ENCODE data around the gene RGS10. TPM values are rescaled to one million over a fixed set of nuclear protein-coding genes. Genes with fewer than 3 reads are reported as not detected.

The RGS10 gene
- polyA plus RNA-seq, 3 donors = 57.1 to 87.2 (median 75.8) TPM

- no peak for DNase-seq
- Mint-ChIP-seq H3K36me3 (peaks cover 55 to 74% of the 10 kb centered on the region in 2 donors), H3K4me3 (no peak overlapping the region), H3K27me3 (ENCODE audit: low read depth in 3 of 3) (no peaks in the 10 kb centered on the region), H3K9me3 (peaks cover 0 to 1% (median 0%) of the 10 kb centered on the region in 7 donors), H3K27ac (no peak overlapping the region), H3K4me1 (no peaks in the 10 kb centered on the region)
- no peak for TF ChIP-seq CTCF (IDR thresholded peaks at IDR 0.05)
- H4K20me1 ChIP-seq (ENCODE audit: insufficient read depth, low read length) = peaks cover 2% of the 10 kb centered on the region
- 57% methylated on average over 5 of the region's 12 CpGs for WGBS (ENCODE audit: insufficient coverage)
- peaks cover 27 to 67% of the 10 kb centered on the region in 2 donors for H3K36me3 ChIP-seq (replicated peaks in 1 of 2; ENCODE audit: control insufficient read depth in 1 of 2, insufficient read depth in 2 of 2, low read length in 2 of 2)
- H3K4me2 ChIP-seq (replicated peaks; ENCODE audit: extremely low read depth, low read length, poor library complexity, severe bottlenecking) = no peak overlapping the region
- no peaks in the 10 kb centered on the region for H3K79me2 ChIP-seq (ENCODE audit: insufficient read depth, low read length)
- no peaks in the 10 kb centered on the region for H3K4me1 ChIP-seq (ENCODE audit: control insufficient read depth in 1 of 2, insufficient read depth in 2 of 2, low read length in 2 of 2)
- H3K4me3 ChIP-seq (replicated peaks in 1 of 3; ENCODE audit: low read depth in 2 of 3, low read length in 3 of 3) = no peak overlapping the region
- no peak overlapping the region for H3K27ac ChIP-seq (ENCODE audit: low read depth in 1 of 2, low read length in 2 of 2)
- no peaks in the 10 kb centered on the region for H3K27me3 ChIP-seq (ENCODE audit: control insufficient read depth in 2 of 2, insufficient read depth in 2 of 2, low read length in 2 of 2)
- H3K9ac ChIP-seq (ENCODE audit: insufficient read depth, low read length, poor library complexity, severe bottlenecking) = peak overlapping the region; percentile 27
- no peak overlapping the region for H2AFZ ChIP-seq (ENCODE audit: insufficient read depth, low read depth, low read length, poor library complexity, severe bottlenecking)
- H3K9me3 ChIP-seq (replicated peaks in 1 of 2; ENCODE audit: control insufficient read depth in 1 of 2, insufficient read depth in 1 of 2, low read length in 2 of 2) = no peaks in the 10 kb centered on the region
- intact Hi-C loops (cut with micrococcal nuclease) = no loop called here
Observed at GRCh38 chr10:119502209-119502608, 40.3 kb downstream of the RGS10 start.

- no peak overlapping the region for H3K27ac Mint-ChIP-seq
- H3K4me2 ChIP-seq (replicated peaks; ENCODE audit: extremely low read depth, low read length, poor library complexity, severe bottlenecking) = no peak overlapping the region
- H3K27me3 ChIP-seq (ENCODE audit: control insufficient read depth in 2 of 2, insufficient read depth in 2 of 2, low read length in 2 of 2) = no peaks in the 10 kb centered on the region
- peaks cover 50 to 69% of the 10 kb centered on the region in 2 donors for H3K36me3 Mint-ChIP-seq
- peaks cover 23 to 62% of the 10 kb centered on the region in 2 donors for H3K36me3 ChIP-seq (replicated peaks in 1 of 2; ENCODE audit: control insufficient read depth in 1 of 2, insufficient read depth in 2 of 2, low read length in 2 of 2)
- no peaks in the 10 kb centered on the region for H3K79me2 ChIP-seq (ENCODE audit: insufficient read depth, low read length)
- peaks cover 2% of the 10 kb centered on the region for H4K20me1 ChIP-seq (ENCODE audit: insufficient read depth, low read length)
- H3K27me3 Mint-ChIP-seq (ENCODE audit: low read depth in 3 of 3) = no peaks in the 10 kb centered on the region
- no peak for DNase-seq
- no peaks in the 10 kb centered on the region for H3K4me1 Mint-ChIP-seq
- peaks cover 0 to 1% (median 0%) of the 10 kb centered on the region in 7 donors for H3K9me3 Mint-ChIP-seq
- H3K4me3 Mint-ChIP-seq = no peak overlapping the region
- no peak overlapping the region for H2AFZ ChIP-seq (ENCODE audit: insufficient read depth, low read depth, low read length, poor library complexity, severe bottlenecking)
- intact Hi-C loops (cut with micrococcal nuclease) = no loop called here
- no peak overlapping the region for H3K4me3 ChIP-seq (replicated peaks in 1 of 3; ENCODE audit: low read depth in 2 of 3, low read length in 3 of 3)
- no peaks in the 10 kb centered on the region for H3K4me1 ChIP-seq (ENCODE audit: control insufficient read depth in 1 of 2, insufficient read depth in 2 of 2, low read length in 2 of 2)
- 86% methylated on average over 1 of the region's 2 CpGs for WGBS (ENCODE audit: insufficient coverage)
- H3K9me3 ChIP-seq (replicated peaks in 1 of 2; ENCODE audit: control insufficient read depth in 1 of 2, insufficient read depth in 1 of 2, low read length in 2 of 2) = no peaks in the 10 kb centered on the region
- H3K27ac ChIP-seq (ENCODE audit: low read depth in 1 of 2, low read length in 2 of 2) = no peak overlapping the region
- no peak overlapping the region for H3K9ac ChIP-seq (ENCODE audit: insufficient read depth, low read length, poor library complexity, severe bottlenecking)
- TF ChIP-seq CTCF (IDR thresholded peaks at IDR 0.05) = no peak
Observed at GRCh38 chr10:119501690-119502089, 40.8 kb downstream of the RGS10 start.
